ENCODE data around the gene SLC6A19.

GRCh38 chr5:1187234-1187949 lies 14.0 kb upstream of the SLC6A19 start:
- TF ChIP-seq CTCF (IDR thresholded peaks at IDR 0.05) (no peak), POLR2A (IDR thresholded peaks at IDR 0.05) (no peak)

Data from tibial nerve (tissue), 3 donors.